VCaP (cell line): ENCODE results near the gene CSNK2A1.

ENCODE experiments used
- H3K27ac ChIP-seq: fragments of 450-650 bp; 2 replicates; pipeline ENCODE4 v1.5.1; 2017
- TF ChIP-seq, protein P1 (sequence below): fragments of 450-650 bp; conservative IDR thresholded peaks from 2 replicates; pipeline ENCODE4 v1.5.1; 2017; ENCODE audit warnings: mild to moderate bottlenecking, moderate library complexity

Gene CSNK2A1

GRCh38 chr20:438571-439469, 104.8 kb downstream of the CSNK2A1 start:
- TF ChIP-seq, protein P1, sequence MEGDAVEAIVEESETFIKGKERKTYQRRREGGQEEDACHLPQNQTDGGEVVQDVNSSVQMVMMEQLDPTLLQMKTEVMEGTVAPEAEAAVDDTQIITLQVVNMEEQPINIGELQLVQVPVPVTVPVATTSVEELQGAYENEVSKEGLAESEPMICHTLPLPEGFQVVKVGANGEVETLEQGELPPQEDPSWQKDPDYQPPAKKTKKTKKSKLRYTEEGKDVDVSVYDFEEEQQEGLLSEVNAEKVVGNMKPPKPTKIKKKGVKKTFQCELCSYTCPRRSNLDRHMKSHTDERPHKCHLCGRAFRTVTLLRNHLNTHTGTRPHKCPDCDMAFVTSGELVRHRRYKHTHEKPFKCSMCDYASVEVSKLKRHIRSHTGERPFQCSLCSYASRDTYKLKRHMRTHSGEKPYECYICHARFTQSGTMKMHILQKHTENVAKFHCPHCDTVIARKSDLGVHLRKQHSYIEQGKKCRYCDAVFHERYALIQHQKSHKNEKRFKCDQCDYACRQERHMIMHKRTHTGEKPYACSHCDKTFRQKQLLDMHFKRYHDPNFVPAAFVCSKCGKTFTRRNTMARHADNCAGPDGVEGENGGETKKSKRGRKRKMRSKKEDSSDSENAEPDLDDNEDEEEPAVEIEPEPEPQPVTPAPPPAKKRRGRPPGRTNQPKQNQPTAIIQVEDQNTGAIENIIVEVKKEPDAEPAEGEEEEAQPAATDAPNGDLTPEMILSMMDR: no peak
- H3K27ac ChIP-seq: no peak overlapping the region

GRCh38 chr20:437787-438486, 105.7 kb downstream of the CSNK2A1 start:
- H3K27ac ChIP-seq: no peak overlapping the region
- TF ChIP-seq, protein P1: no peak

GRCh38 chr20:436476-436875, 107.1 kb downstream of the CSNK2A1 start:
- H3K27ac ChIP-seq: no peak overlapping the region
- TF ChIP-seq, protein P1: no peak

- TF ChIP-seq, protein P1: no peak
- no peak overlapping the region; the same call in 1 of the 2 replicates for H3K27ac ChIP-seq
These were observed 108.0 kb downstream of the CSNK2A1 start for GRCh38 chr20:435558-435957.

- peak overlapping the region; percentile 7; the same call in 1 of the 2 replicates for H3K27ac ChIP-seq
- TF ChIP-seq, protein P1: no peak
These were observed 108.8 kb downstream of the CSNK2A1 start for GRCh38 chr20:434661-435419.

DNA sequence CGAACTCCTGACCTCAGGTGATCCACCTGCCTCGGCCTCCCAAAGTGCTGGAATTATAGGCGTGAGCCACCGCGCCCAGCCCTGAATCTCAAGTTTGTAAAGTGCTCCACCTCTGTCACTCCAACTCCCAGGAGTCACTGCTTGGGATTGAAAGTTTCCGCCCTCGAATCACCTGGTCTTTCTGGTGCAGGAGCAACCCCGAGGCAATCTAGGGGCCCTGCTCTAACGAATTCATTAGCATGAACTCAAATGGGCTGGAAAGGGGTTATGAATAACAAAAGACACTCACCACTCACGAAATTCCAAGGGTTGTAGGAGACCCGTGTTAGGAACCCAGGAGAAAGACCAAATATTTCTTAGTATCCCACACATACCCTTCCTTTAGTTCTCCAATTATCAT, 109.4 kb downstream of the CSNK2A1 start:
- peak overlapping the region; percentile 7; the same call in 1 of the 2 replicates for H3K27ac ChIP-seq

More for the DNA sequence above, 109.4 kb downstream of the CSNK2A1 start:
- TF ChIP-seq, protein P1: no peak
